ENCODE data around the gene GUCA2A. TPM values are rescaled to one million over a fixed set of nuclear protein-coding genes. Genes with fewer than 3 reads are reported as not detected.

GUCA2A gene
- total RNA-seq, 2 experiments from 2014 or later = not detected

GRCh38 chr1:42128499-42128898 lies 36.0 kb downstream of the GUCA2A start:
- POLR2A ChIA-PET = no interaction called here
- no peak overlapping the region for H2AFZ ChIP-seq (ENCODE audit: low read length)
- CTCF ChIA-PET (ENCODE audit: unreplicated experiment) = no interaction called here
- H4K20me1 ChIP-seq (ENCODE audit: insufficient read depth, low read length) = no peaks in the 10 kb centered on the region
- H3K9me2 ChIP-seq (ENCODE audit: insufficient read depth, low read length) = no peaks in the 10 kb centered on the region
- no peaks in the 10 kb centered on the region for H3K36me3 ChIP-seq (ENCODE audit: insufficient read depth, low read length)
- no peaks in the 10 kb centered on the region for H3K4me1 ChIP-seq (ENCODE audit: insufficient read depth, low read length, poor library complexity, severe bottlenecking)
- H3K9me3 ChIP-seq (ENCODE audit: low read length) = no peaks in the 10 kb centered on the region
- BruUV-seq (replicated peaks) = no TSS peak
- no peak overlapping the region for H3K4me2 ChIP-seq (ENCODE audit: low read length)
- no peak overlapping the region for H3K4me3 ChIP-seq (ENCODE audit: low read depth, low read length, poor library complexity, severe bottlenecking)
- H3K27ac ChIP-seq (ENCODE audit: low read depth, low read length, poor library complexity, severe bottlenecking) = no peak overlapping the region
- TF ChIP-seq EZH2phosphoT487 (IDR thresholded peaks at IDR 0.05; ENCODE audit: borderline replicate concordance, low read depth, low read length) = no peak
- DNase-seq (ENCODE audit: low spot score) = no peak
- intact Hi-C loops (cut with micrococcal nuclease; ENCODE audit: unreplicated experiment) = no loop called here
- H3K79me2 ChIP-seq (ENCODE audit: insufficient read depth, low read depth, low read length) = no peaks in the 10 kb centered on the region

GRCh38 chr1:42127767-42128166 lies 36.8 kb downstream of the GUCA2A start:
- H3K79me2 ChIP-seq (ENCODE audit: insufficient read depth, low read depth, low read length) = no peaks in the 10 kb centered on the region
- intact Hi-C loops (cut with micrococcal nuclease; ENCODE audit: unreplicated experiment) = no loop called here
- no peaks in the 10 kb centered on the region for H3K36me3 ChIP-seq (ENCODE audit: insufficient read depth, low read length)
- H3K27ac ChIP-seq (ENCODE audit: low read depth, low read length, poor library complexity, severe bottlenecking) = no peak overlapping the region
- no TSS peak for BruUV-seq (replicated peaks)
- H3K9me2 ChIP-seq (ENCODE audit: insufficient read depth, low read length) = no peaks in the 10 kb centered on the region
- no peaks in the 10 kb centered on the region for H4K20me1 ChIP-seq (ENCODE audit: insufficient read depth, low read length)
- no peak for DNase-seq (ENCODE audit: low spot score)
- H3K4me3 ChIP-seq (ENCODE audit: low read depth, low read length, poor library complexity, severe bottlenecking) = no peak overlapping the region
- CTCF ChIA-PET (ENCODE audit: unreplicated experiment) = no interaction called here
- no peak overlapping the region for H2AFZ ChIP-seq (ENCODE audit: low read length)
- no peaks in the 10 kb centered on the region for H3K4me1 ChIP-seq (ENCODE audit: insufficient read depth, low read length, poor library complexity, severe bottlenecking)
- POLR2A ChIA-PET = no interaction called here
- no peak overlapping the region for H3K4me2 ChIP-seq (ENCODE audit: low read length)
- no peaks in the 10 kb centered on the region for H3K9me3 ChIP-seq (ENCODE audit: low read length)
- no peak for TF ChIP-seq EZH2phosphoT487 (IDR thresholded peaks at IDR 0.05; ENCODE audit: borderline replicate concordance, low read depth, low read length)
- TF ChIP-seq, protein P1, sequence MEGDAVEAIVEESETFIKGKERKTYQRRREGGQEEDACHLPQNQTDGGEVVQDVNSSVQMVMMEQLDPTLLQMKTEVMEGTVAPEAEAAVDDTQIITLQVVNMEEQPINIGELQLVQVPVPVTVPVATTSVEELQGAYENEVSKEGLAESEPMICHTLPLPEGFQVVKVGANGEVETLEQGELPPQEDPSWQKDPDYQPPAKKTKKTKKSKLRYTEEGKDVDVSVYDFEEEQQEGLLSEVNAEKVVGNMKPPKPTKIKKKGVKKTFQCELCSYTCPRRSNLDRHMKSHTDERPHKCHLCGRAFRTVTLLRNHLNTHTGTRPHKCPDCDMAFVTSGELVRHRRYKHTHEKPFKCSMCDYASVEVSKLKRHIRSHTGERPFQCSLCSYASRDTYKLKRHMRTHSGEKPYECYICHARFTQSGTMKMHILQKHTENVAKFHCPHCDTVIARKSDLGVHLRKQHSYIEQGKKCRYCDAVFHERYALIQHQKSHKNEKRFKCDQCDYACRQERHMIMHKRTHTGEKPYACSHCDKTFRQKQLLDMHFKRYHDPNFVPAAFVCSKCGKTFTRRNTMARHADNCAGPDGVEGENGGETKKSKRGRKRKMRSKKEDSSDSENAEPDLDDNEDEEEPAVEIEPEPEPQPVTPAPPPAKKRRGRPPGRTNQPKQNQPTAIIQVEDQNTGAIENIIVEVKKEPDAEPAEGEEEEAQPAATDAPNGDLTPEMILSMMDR (conservative IDR thresholded peaks at IDR 0.05; ENCODE audit: low read length) = no peak

- H3K79me2 ChIP-seq (ENCODE audit: insufficient read depth, low read depth, low read length) = no peaks in the 10 kb centered on the region
- POLR2A ChIA-PET = no interaction called here
- no peak overlapping the region for H3K4me3 ChIP-seq (ENCODE audit: low read depth, low read length, poor library complexity, severe bottlenecking)
- no peak overlapping the region for H3K27ac ChIP-seq (ENCODE audit: low read depth, low read length, poor library complexity, severe bottlenecking)
- H4K20me1 ChIP-seq (ENCODE audit: insufficient read depth, low read length) = no peaks in the 10 kb centered on the region
- BruUV-seq (replicated peaks) = no TSS peak
- no peaks in the 10 kb centered on the region for H3K9me3 ChIP-seq (ENCODE audit: low read length)
- no peak overlapping the region for H2AFZ ChIP-seq (ENCODE audit: low read length)
- H3K9me2 ChIP-seq (ENCODE audit: insufficient read depth, low read length) = no peaks in the 10 kb centered on the region
- CTCF ChIA-PET (ENCODE audit: unreplicated experiment) = no interaction called here
- no peak overlapping the region for H3K4me2 ChIP-seq (ENCODE audit: low read length)
- intact Hi-C loops (cut with micrococcal nuclease; ENCODE audit: unreplicated experiment) = no loop called here
- no peaks in the 10 kb centered on the region for H3K36me3 ChIP-seq (ENCODE audit: insufficient read depth, low read length)
- no peaks in the 10 kb centered on the region for H3K4me1 ChIP-seq (ENCODE audit: insufficient read depth, low read length, poor library complexity, severe bottlenecking)
- TF ChIP-seq EZH2phosphoT487 (IDR thresholded peaks at IDR 0.05; ENCODE audit: borderline replicate concordance, low read depth, low read length) = no peak
- TF ChIP-seq, protein P1 (conservative IDR thresholded peaks at IDR 0.05; ENCODE audit: low read length) = no peak
- DNase-seq (ENCODE audit: low spot score) = no peak
Measured at GRCh38 chr1:42125552-42125951, 39.0 kb downstream of the GUCA2A start.
